DOHH2 (cell line): Measurements from ENCODE around the gene RPS6KA4.

Experiments
- H3F3A ChIP-seq: fragments of 200-600 bp; sonication (generic), shearing (Covaris generic); 2 replicates; pipeline ENCODE4 v1.6.0; 2016; ENCODE audit warnings: antibody characterized with exemption, mild to moderate bottlenecking; ENCODE audit not compliant: control insufficient read depth, insufficient read depth
- H3K27ac ChIP-seq: fragments of 200-600 bp; sonication (generic); 2 replicates; pipeline ENCODE4 v1.5.1; 2014; ENCODE audit warnings: low read depth, mild to moderate bottlenecking, low read length, moderate library complexity
- H3K27me3 ChIP-seq: fragments of 200-600 bp; sonication (generic); 2 replicates; pipeline ENCODE4 v1.6.1; 2014; ENCODE audit warnings: mild to moderate bottlenecking, low read length, mixed read lengths; ENCODE audit not compliant: control insufficient read depth
- H3K36me3 ChIP-seq: fragments of 200-600 bp; sonication (generic); 2 replicates; pipeline ENCODE4 v1.6.1; 2014; ENCODE audit warnings: mild to moderate bottlenecking, low read length, moderate library complexity, mixed read lengths; ENCODE audit not compliant: control insufficient read depth
- H3K4me1 ChIP-seq: fragments of 200-600 bp; sonication (generic); 2 replicates; pipeline ENCODE4 v1.6.1; 2014; ENCODE audit warnings: mild to moderate bottlenecking, low read length, mixed read lengths; ENCODE audit not compliant: control insufficient read depth
- H3K4me2 ChIP-seq: fragments of 200-600 bp; sonication (generic); 2 replicates; pipeline ENCODE4 v1.6.0; 2014; ENCODE audit warnings: mild to moderate bottlenecking, low read length, moderate library complexity
- H3K4me3 ChIP-seq: fragments of 200-600 bp; sonication (generic); 2 replicates; pipeline ENCODE4 v1.5.1; 2014; ENCODE audit warnings: mild to moderate bottlenecking, low read length, mixed read lengths
- H3K79me2 ChIP-seq: fragments of 200-600 bp; sonication (generic); 2 replicates; pipeline ENCODE4 v1.6.1; 2014; ENCODE audit warnings: mild to moderate bottlenecking, low read length, mixed read lengths; ENCODE audit not compliant: control insufficient read depth
- H3K9me2 ChIP-seq: fragments of 200-600 bp; sonication (generic); replicated peaks from 2 replicates; pipeline ENCODE4 v1.6.1; 2014; ENCODE audit warnings: mild to moderate bottlenecking, low read length, mixed read lengths; ENCODE audit not compliant: control insufficient read depth
- H3K9me3 ChIP-seq: fragments of 200-600 bp; sonication (generic); 2 replicates; pipeline ENCODE4 v1.6.1; 2014; ENCODE audit warnings: antibody characterized with exemption, low read length, mixed read lengths; ENCODE audit not compliant: control insufficient read depth, insufficient read depth
- H4K20me1 ChIP-seq: fragments of 200-600 bp; sonication (generic); 2 replicates; pipeline ENCODE4 v1.6.0; 2014; ENCODE audit warnings: low read depth, mild to moderate bottlenecking, antibody characterized with exemption, low read length, moderate library complexity; ENCODE audit not compliant: control insufficient read depth, insufficient read depth
- CTCF ChIP-seq: fragments of 200-600 bp; sonication (generic); IDR thresholded peaks from one replicate; pipeline ENCODE4 v1.5.1; 2014; ENCODE audit warnings: antibody characterized with exemption, mild to moderate bottlenecking, low read depth, low read length; ENCODE audit not compliant: poor library complexity, severe bottlenecking
- EZH2phosphoT487 ChIP-seq: fragments of 200-600 bp; sonication (generic); IDR thresholded peaks from 2 replicates; pipeline ENCODE4 v1.6.1; 2017; ENCODE audit warnings: borderline replicate concordance, mild to moderate bottlenecking, antibody characterized with exemption, low read length, moderate library complexity, mixed read lengths

Gene RPS6KA4

GRCh38 chr11:64373598-64373974 is 14.6 kb downstream of the RPS6KA4 start:
- Histone ChIP-seq H3K4me3 (peak overlapping the region; percentile 31; the same call in 1 of the 2 replicates), H3K36me3 (peaks cover 4% of the 10 kb centered on the region; the same call in 1 of the 2 replicates), H3F3A (peaks cover 3% of the 10 kb centered on the region; the same call in 1 of the 2 replicates), H3K4me1 (peaks cover 14% of the 10 kb centered on the region), H3K9me3 (no peaks in the 10 kb centered on the region), H3K79me2 (no peaks in the 10 kb centered on the region), H3K27ac (peak overlapping the region; percentile 46), H3K9me2 (no peaks in the 10 kb centered on the region), H3K4me2 (peak overlapping the region; percentile 63), H3K27me3 (no peaks in the 10 kb centered on the region), H4K20me1 (no peaks in the 10 kb centered on the region)
- TF ChIP-seq CTCF: no peak
- no peak for TF ChIP-seq EZH2phosphoT487

- no peaks in the 10 kb centered on the region for H3K9me2 ChIP-seq
- no peak for TF ChIP-seq CTCF
- no peak for TF ChIP-seq EZH2phosphoT487
Observed at GRCh38 chr11:64376071-64376470, 17.1 kb downstream of the RPS6KA4 start.

GRCh38 chr11:64378335-64378880 is 19.4 kb downstream of the RPS6KA4 start:
- peaks cover 3% of the 10 kb centered on the region; the same call in 1 of the 2 replicates for H3F3A ChIP-seq

More at GRCh38 chr11:64376071-64376470, 17.1 kb downstream of the RPS6KA4 start:
- Histone ChIP-seq H3K79me2 (no peaks in the 10 kb centered on the region), H3K27me3 (no peaks in the 10 kb centered on the region), H3K4me1 (peaks cover 14% of the 10 kb centered on the region), H4K20me1 (no peaks in the 10 kb centered on the region), H3K9me3 (no peaks in the 10 kb centered on the region), H3F3A (peaks cover 3% of the 10 kb centered on the region; the same call in 1 of the 2 replicates), H3K4me3 (no peak overlapping the region), H3K36me3 (no peaks in the 10 kb centered on the region), H3K27ac (no peak overlapping the region), H3K4me2 (no peak overlapping the region)

More at GRCh38 chr11:64378335-64378880, 19.4 kb downstream of the RPS6KA4 start:
- Histone ChIP-seq H3K4me2 (no peak overlapping the region), H3K27me3 (no peaks in the 10 kb centered on the region), H3K4me3 (no peak overlapping the region), H3K9me2 (no peaks in the 10 kb centered on the region), H3K36me3 (no peaks in the 10 kb centered on the region), H3K27ac (no peak overlapping the region), H4K20me1 (no peaks in the 10 kb centered on the region), H3K79me2 (no peaks in the 10 kb centered on the region), H3K9me3 (no peaks in the 10 kb centered on the region), H3K4me1 (peaks cover 5% of the 10 kb centered on the region)
- TF ChIP-seq EZH2phosphoT487: no peak
- TF ChIP-seq CTCF: no peak
